Endothelial cell (in vitro differentiated cells): ENCODE data around the gene PGLYRP4. TPM values are rescaled to one million over a fixed set of nuclear protein-coding genes. Genes with fewer than 3 reads are reported as not detected.

Experiments used
- DNase-seq: peaks from one replicate; pipeline ENCODE4 v3.0.0; 2021; ENCODE audit warnings: low spot score
- H3K27ac Mint-ChIP-seq: one replicate; pipeline ENCODE4 v1.8.0; 2021; ENCODE audit warnings: mixed read lengths, inconsistent platforms; ENCODE audit not compliant: unreplicated experiment
- H3K27me3 Mint-ChIP-seq: one replicate; pipeline ENCODE4 v1.8.0; 2021; ENCODE audit warnings: mild to moderate bottlenecking, moderate library complexity, mixed read lengths, inconsistent platforms; ENCODE audit not compliant: unreplicated experiment
- H3K36me3 Mint-ChIP-seq: one replicate; pipeline ENCODE4 v1.8.0; 2021; ENCODE audit warnings: mild to moderate bottlenecking, low read depth, mixed read lengths, inconsistent platforms; ENCODE audit not compliant: unreplicated experiment
- H3K4me1 Mint-ChIP-seq: one replicate; pipeline ENCODE4 v1.8.0; 2021; ENCODE audit warnings: mild to moderate bottlenecking, mixed read lengths, inconsistent platforms; ENCODE audit not compliant: unreplicated experiment
- H3K4me3 Mint-ChIP-seq: one replicate; pipeline ENCODE4 v1.8.0; 2021; ENCODE audit warnings: mild to moderate bottlenecking, mixed read lengths, inconsistent platforms; ENCODE audit not compliant: unreplicated experiment
- H3K9me3 Mint-ChIP-seq: one replicate; pipeline ENCODE4 v1.8.0; 2021; ENCODE audit warnings: mixed read lengths, inconsistent platforms; ENCODE audit not compliant: unreplicated experiment
- total RNA-seq: library from RNA; stranded (reverse); fragmentation: NEBNext Ultra II Directional; extraction: Animal tissue kit (Norgen Biotek cat#: 25700); gene quantifications from one replicate; pipeline ENCODE4 v1.2.1, GENCODE V29; 2021; ENCODE audit not compliant: unreplicated experiment
- TF ChIP-seq, protein P1 (sequence below): fragments of 200-600 bp; sonication (generic); IDR thresholded peaks from one replicate; pipeline ENCODE4 v1.5.0; 2021; ENCODE audit warnings: antibody characterized with exemption; ENCODE audit not compliant: unreplicated experiment

PGLYRP4 gene
- total RNA-seq, 1 donor from 2014 or later = 1.7 TPM

DNA sequence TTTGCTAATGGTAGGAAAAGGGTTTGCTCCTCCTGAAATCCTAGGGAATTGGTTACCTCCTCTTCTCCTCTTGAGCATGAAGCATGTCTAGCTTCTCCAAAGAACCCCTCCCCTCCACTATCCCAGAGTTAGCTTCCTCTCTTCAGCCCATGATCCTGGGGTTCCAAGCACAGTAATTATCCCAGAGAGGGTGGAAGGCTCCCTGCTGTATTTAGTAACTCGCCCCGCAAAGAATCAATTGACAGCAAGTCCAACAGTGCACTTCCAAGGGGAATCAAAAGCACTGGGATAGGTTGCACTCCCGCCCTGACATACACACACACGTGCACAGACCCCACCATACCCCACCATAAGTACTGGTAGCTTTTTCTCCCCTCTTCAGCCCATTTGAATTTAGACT lies 39.1 kb upstream of the PGLYRP4 start:
- Mint-ChIP-seq H3K4me3 (no peak overlapping the region), H3K9me3 (no peaks in the 10 kb centered on the region), H3K36me3 (no peaks in the 10 kb centered on the region), H3K27ac (no peak overlapping the region), H3K27me3 (no peaks in the 10 kb centered on the region), H3K4me1 (no peaks in the 10 kb centered on the region)
- TF ChIP-seq, protein P1, sequence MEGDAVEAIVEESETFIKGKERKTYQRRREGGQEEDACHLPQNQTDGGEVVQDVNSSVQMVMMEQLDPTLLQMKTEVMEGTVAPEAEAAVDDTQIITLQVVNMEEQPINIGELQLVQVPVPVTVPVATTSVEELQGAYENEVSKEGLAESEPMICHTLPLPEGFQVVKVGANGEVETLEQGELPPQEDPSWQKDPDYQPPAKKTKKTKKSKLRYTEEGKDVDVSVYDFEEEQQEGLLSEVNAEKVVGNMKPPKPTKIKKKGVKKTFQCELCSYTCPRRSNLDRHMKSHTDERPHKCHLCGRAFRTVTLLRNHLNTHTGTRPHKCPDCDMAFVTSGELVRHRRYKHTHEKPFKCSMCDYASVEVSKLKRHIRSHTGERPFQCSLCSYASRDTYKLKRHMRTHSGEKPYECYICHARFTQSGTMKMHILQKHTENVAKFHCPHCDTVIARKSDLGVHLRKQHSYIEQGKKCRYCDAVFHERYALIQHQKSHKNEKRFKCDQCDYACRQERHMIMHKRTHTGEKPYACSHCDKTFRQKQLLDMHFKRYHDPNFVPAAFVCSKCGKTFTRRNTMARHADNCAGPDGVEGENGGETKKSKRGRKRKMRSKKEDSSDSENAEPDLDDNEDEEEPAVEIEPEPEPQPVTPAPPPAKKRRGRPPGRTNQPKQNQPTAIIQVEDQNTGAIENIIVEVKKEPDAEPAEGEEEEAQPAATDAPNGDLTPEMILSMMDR = no peak
- no peak for DNase-seq

DNA sequence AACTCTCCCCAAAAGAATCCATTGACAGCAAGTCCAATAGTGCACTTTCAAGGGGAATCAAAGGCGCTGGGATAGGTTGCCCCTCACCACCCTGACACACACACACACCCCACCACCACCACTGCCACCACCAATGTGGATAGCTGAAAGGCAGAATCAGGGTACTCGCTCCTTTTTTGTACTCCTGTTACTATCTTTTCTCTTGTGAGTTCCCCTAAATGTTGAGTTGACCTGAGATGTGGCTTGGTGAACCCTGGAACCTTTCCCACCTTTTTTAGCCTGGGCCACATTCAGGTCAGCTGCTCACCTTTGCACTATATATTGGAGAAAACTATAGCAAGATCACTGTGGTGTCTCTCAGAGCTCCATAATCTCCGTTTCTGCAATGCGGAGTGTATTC lies 38.4 kb upstream of the PGLYRP4 start:
- H3K36me3 Mint-ChIP-seq = no peaks in the 10 kb centered on the region
- no peaks in the 10 kb centered on the region for H3K27me3 Mint-ChIP-seq
- no peak for DNase-seq
- no peaks in the 10 kb centered on the region for H3K9me3 Mint-ChIP-seq
- TF ChIP-seq, protein P1 = no peak
- no peak overlapping the region for H3K27ac Mint-ChIP-seq
- no peaks in the 10 kb centered on the region for H3K4me1 Mint-ChIP-seq
- H3K4me3 Mint-ChIP-seq = no peak overlapping the region

DNA sequence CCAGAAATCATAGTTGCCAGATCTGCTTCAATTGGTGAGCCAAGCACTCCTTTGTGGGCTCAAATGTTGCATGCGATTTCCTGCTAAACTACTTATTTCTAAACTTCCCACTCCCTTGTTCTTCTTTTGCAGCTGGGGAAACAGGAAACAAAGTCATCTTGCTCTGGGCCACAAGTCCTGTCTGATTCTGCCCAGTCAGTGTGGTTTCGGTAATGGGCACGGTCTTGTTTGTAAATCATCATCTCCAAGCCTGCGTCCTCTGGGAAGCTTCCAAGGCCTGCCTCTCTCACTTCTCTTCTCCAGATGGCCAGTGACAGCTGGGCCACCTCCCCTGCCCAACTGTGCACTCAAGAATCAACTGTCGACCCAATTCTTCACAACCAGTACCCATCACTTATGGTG lies 37.9 kb upstream of the PGLYRP4 start:
- Mint-ChIP-seq H3K27ac (no peak overlapping the region), H3K27me3 (no peaks in the 10 kb centered on the region), H3K9me3 (no peaks in the 10 kb centered on the region), H3K36me3 (no peaks in the 10 kb centered on the region), H3K4me3 (no peak overlapping the region), H3K4me1 (no peaks in the 10 kb centered on the region)
- TF ChIP-seq, protein P1 = no peak
- DNase-seq = no peak

DNA sequence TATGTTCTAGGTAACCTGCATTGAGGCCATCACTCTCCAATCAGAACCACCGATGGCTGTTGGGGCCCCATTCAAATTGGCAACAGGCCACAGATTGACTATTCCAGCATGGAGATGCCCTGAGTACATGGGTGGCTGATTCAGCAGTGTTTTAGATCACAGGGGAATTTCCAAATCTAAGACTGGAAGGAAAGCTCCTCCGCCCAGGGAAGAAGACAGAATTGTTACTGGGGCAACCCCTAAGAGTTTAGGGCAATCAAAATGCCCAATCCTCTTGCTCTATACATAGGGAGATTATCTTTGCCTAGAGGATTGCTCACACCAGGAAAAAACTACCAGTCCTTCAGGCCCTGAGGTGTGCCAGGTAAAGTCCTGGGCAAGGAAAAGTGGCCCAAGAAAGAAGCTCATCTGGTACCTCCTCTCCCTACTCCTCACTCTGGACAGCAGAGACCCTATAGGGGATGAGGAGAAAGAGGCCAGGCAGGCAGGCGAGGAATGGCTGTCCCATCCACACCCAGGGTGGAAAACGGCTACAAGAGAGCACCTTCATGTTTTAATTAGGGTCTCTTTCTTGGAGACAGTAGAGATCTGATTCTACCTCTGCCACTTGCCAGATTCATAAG lies 36.4 kb upstream of the PGLYRP4 start:
- no peaks in the 10 kb centered on the region for H3K36me3 Mint-ChIP-seq
- no peak for DNase-seq
- no peaks in the 10 kb centered on the region for H3K27me3 Mint-ChIP-seq
- H3K4me3 Mint-ChIP-seq = no peak overlapping the region
- H3K4me1 Mint-ChIP-seq = no peaks in the 10 kb centered on the region
- TF ChIP-seq, protein P1 = no peak
- H3K27ac Mint-ChIP-seq = no peak overlapping the region
- H3K9me3 Mint-ChIP-seq = no peaks in the 10 kb centered on the region

DNA sequence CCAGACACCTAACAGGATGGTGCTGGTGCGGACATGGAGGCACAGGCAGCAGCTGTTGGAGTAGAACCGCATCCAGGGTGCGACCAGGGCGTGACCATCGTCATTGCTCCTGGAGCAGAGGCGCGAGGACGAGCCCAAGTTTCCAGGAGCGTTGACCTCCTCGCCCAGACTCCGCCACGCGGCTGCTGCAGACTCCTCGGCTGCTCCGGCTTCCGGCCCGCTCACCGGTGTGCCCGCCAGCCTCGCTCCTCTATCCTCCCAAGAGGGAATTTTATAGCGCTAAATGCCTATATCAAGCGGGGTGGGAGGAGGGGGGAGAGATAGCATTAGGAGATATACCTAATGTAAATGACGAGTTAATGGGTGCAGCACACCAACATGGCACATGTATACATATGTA lies 32.1 kb upstream of the PGLYRP4 start:
- Mint-ChIP-seq H3K4me3 (no peak overlapping the region), H3K36me3 (no peaks in the 10 kb centered on the region), H3K4me1 (no peaks in the 10 kb centered on the region), H3K27me3 (no peaks in the 10 kb centered on the region), H3K9me3 (no peaks in the 10 kb centered on the region), H3K27ac (no peak overlapping the region)
- no peak for DNase-seq
- TF ChIP-seq, protein P1 = no peak
